A549 (cell line): Measurements from ENCODE around the gene SCYGR1. TPM values are rescaled to one million over a fixed set of nuclear protein-coding genes. Genes with fewer than 3 reads are reported as not detected.
A peak's percentile ranks its signal among the peaks of the same experiment; 100 is the strongest.

Experiments
- ATAC-seq, 2 experiments: fragments of 200-7000 bp in 1 of 2; fragments of >200 bp in 1 of 2; cut with Nextera tagmentation in 1 of 2; cut with Tn5 transposase in 1 of 2; 3 replicates each; pipeline versions ENCODE4 v1.8.0 to v1.9.1; 2018 to 2020; ENCODE audit warnings: mild to moderate bottlenecking in 1 of 2, moderate library complexity in 1 of 2
- CTCF ChIA-PET: fragments of 300-600 bp; sonication (Branson Sonifier 250); formaldehyde crosslinking; extraction: SDS; loops from one replicate; lab custom pipeline; 2021; ENCODE audit warnings: antibody characterized with exemption, inconsistent platforms; lab: Yijun Ruan, JAX
- POLR2A ChIA-PET: fragments of 350-600 bp; formaldehyde crosslinking; extraction: SDS; loops from one replicate; lab custom pipeline; 2021; ENCODE audit warnings: antibody characterized with exemption, inconsistent platforms; lab: Yijun Ruan, JAX
- DNase-seq, 2 experiments: peaks; one replicate each; pipeline versions ENCODE4 v3.0.0 to v3.0.0-alpha.2; 2011 to 2016; ENCODE audit warnings: low read depth in 1 of 2, low spot score in 1 of 2
- FAIRE-seq: peaks from 2 replicates; lab custom pipeline; 2011; peaks lifted over from hg19 to GRCh38; lab: Jason Lieb, UNC
- H3K27ac ChIP-seq, 2 experiments: fragments of >200 bp; sonication (Bioruptor Twin); formaldehyde crosslinking; 3 replicates each; pipeline ENCODE4 v1.5.1; 2016 to 2017
- H3K4me1 ChIP-seq: fragments of >200 bp; sonication (Bioruptor Twin); formaldehyde crosslinking; 3 replicates; pipeline ENCODE4 v1.6.1; 2016
- H3K4me2 ChIP-seq: fragments of >200 bp; sonication (Bioruptor Twin); formaldehyde crosslinking; 3 replicates; pipeline ENCODE4 v1.6.1; 2016
- H3K4me3 ChIP-seq: fragments of >200 bp; sonication (Bioruptor Twin); formaldehyde crosslinking; 3 replicates; pipeline ENCODE4 v1.5.1; 2016
- H3K9me3 ChIP-seq: fragments of >200 bp; sonication (Bioruptor Twin); formaldehyde crosslinking; 3 replicates; pipeline ENCODE4 v1.6.1; 2016
- CTCF ChIP-seq: fragments of >200 bp; sonication (Bioruptor Twin); formaldehyde crosslinking; IDR thresholded peaks from 3 replicates; pipeline ENCODE4 v1.5.1; 2016
- ESRRA ChIP-seq: fragments of 150-350 bp; IDR thresholded peaks from 2 replicates; pipeline ENCODE4 v1.6.1; 2014; ENCODE audit warnings: mild to moderate bottlenecking, low read length, borderline replicate concordance
- FOSL2 ChIP-seq, 2 experiments: fragments of 450-650 bp in 1 of 2; fragments of >200 bp in 1 of 2; sonication (Bioruptor Twin) in 1 of 2; formaldehyde crosslinking; IDR thresholded peaks; 2 replicates each; pipeline versions ENCODE4 v1.5.0 to v1.6.1; 2016 to 2020; ENCODE audit warnings: mild to moderate bottlenecking in 1 of 2, moderate library complexity in 1 of 2
- HDAC2 ChIP-seq: fragments of 200-600 bp; sonication (generic); IDR thresholded peaks from 2 replicates; pipeline ENCODE4 v1.6.1; 2016
- HES2 ChIP-seq: fragments of >200 bp; sonication (Bioruptor Twin); formaldehyde crosslinking; IDR thresholded peaks from 2 replicates; pipeline ENCODE4 v1.6.1; 2016
- HOXB5 ChIP-seq: fragments of 250-450 bp; sonication (Bioruptor Pico); IDR thresholded peaks from 2 replicates; pipeline ENCODE4 v1.5.0; 2020; ENCODE audit warnings: mild to moderate bottlenecking, moderate library complexity
- JUNB ChIP-seq: fragments of >200 bp; sonication (Bioruptor Twin); formaldehyde crosslinking; IDR thresholded peaks from 2 replicates; pipeline ENCODE4 v1.6.1; 2016
- MAFK ChIP-seq: fragments of 450-650 bp; IDR thresholded peaks from 2 replicates; pipeline ENCODE4 v1.6.1; 2014; ENCODE audit not compliant: partially characterized antibody
- NFE2L2 ChIP-seq: fragments of 150-350 bp; conservative IDR thresholded peaks from 2 replicates; pipeline ENCODE4 v1.6.1; 2014; ENCODE audit warnings: low read length
- NR3C1 ChIP-seq: fragments of >200 bp; sonication (Bioruptor Twin); formaldehyde crosslinking; IDR thresholded peaks from 3 replicates; pipeline ENCODE4 v1.6.1; 2017
- PHF8 ChIP-seq: fragments of 200-600 bp; sonication (generic); IDR thresholded peaks from 2 replicates; pipeline ENCODE4 v1.6.1; 2016; ENCODE audit warnings: low read depth, mild to moderate bottlenecking, antibody characterized with exemption, moderate library complexity, borderline replicate concordance
- REST ChIP-seq: fragments of 200-600 bp; sonication (generic); IDR thresholded peaks from 2 replicates; pipeline ENCODE4 v1.6.1; 2016; ENCODE audit warnings: antibody characterized with exemption, mild to moderate bottlenecking, moderate library complexity
- RNF2 ChIP-seq: fragments of 200-600 bp; sonication (generic); IDR thresholded peaks from 2 replicates; pipeline ENCODE4 v1.6.1; 2016; ENCODE audit warnings: low read depth, mild to moderate bottlenecking, antibody characterized with exemption, moderate library complexity, borderline replicate concordance
- SMC3 ChIP-seq: fragments of >200 bp; sonication (Bioruptor Twin); formaldehyde crosslinking; IDR thresholded peaks from 3 replicates; pipeline ENCODE4 v1.6.1; 2018; ENCODE audit warnings: inconsistent platforms
- SREBF2 ChIP-seq: fragments of 450-650 bp; IDR thresholded peaks from 2 replicates; pipeline ENCODE4 v1.6.1; 2014; ENCODE audit warnings: mild to moderate bottlenecking, moderate library complexity
- ZC3H11A ChIP-seq: fragments of 450-650 bp; IDR thresholded peaks from 2 replicates; pipeline ENCODE4 v1.6.1; 2014; ENCODE audit warnings: antibody characterized with exemption, mild to moderate bottlenecking
- ZNF302 ChIP-seq: fragments of 250-450 bp; sonication (Bioruptor Pico); IDR thresholded peaks from 2 replicates; pipeline ENCODE4 v1.9.0; 2021; ENCODE audit warnings: inconsistent platforms, mild to moderate bottlenecking, moderate library complexity
- ZSCAN20 ChIP-seq: fragments of 250-450 bp; sonication (Bioruptor Pico); IDR thresholded peaks from 2 replicates; pipeline ENCODE4 v1.8.0; 2022; ENCODE audit warnings: mild to moderate bottlenecking, moderate library complexity
- WGBS: methylation state at CpG from one replicate; pipeline ENCODE4 v1.1.6; 2017; ENCODE audit errors: missing lambda C conversion rate; 5-methylcytosine and 5-hydroxymethylcytosine counted together
- polyA plus RNA-seq, 4 experiments: library from polyadenylated mRNA; depleted of rRNA in 3 of 4; stranded (reverse); fragments of >200 nt; fragmentation: RNase III in 1 of 4; extraction: RNeasy Plus Mini Kit Qiagen cat#74134 plus additional on column Dnase treatment in 1 of 4; gene quantifications; 2 replicates in 3 of 4; 3 replicates in 1 of 4; pipeline ENCODE4 v1.2.3, GENCODE V29; 2011 to 2017

The SCYGR1 gene
- polyA plus RNA-seq, 2 of the 4 experiments (the other 2 are of a cell fraction) = not detected

- TF ChIP-seq ZC3H11A = no peak
- TF ChIP-seq JUNB = no peak
Measured at GRCh38 chr2:227401550-227401949, 13.8 kb upstream of the SCYGR1 start (continued).

- 0 out of 3 replicates have a peak overlapping the region, but pooled peaks have one; percentile 7 for H3K4me2 ChIP-seq
- peaks cover 53% of the 10 kb centered on the region for H3K4me1 ChIP-seq
- H3K9me3 ChIP-seq = no peaks in the 10 kb centered on the region
- ChIA-PET POLR2A (no interaction called here), CTCF (interaction anchor here (0.9 to 8.4 kb wide), 4 partner anchors 8 to 367 kb away, joined by 3 to 52 read pairs (median 5); partner anchors contain the start of gene AGFG1)
- no peak overlapping the region for H3K4me3 ChIP-seq
- TF ChIP-seq SREBF2 (no peak), CTCF (no peak), NR3C1 (no peak), PHF8 (no peak), ZNF302 (CRISPR knock-in tag) (no peak), HDAC2 (no peak), HES2 (no peak), ESRRA (no peak), ZSCAN20 (CRISPR knock-in tag) (no peak), SMC3 (no peak), REST (no peak)
- 65% methylated on average over 4 of the region's 4 CpGs for WGBS
- FAIRE-seq (no peak), DNase-seq (no peak), ATAC-seq (no peak)
- peak overlapping the region; percentile 53 to 88 for H3K27ac ChIP-seq
Measured at GRCh38 chr2:227398684-227399670, 11.2 kb upstream of the SCYGR1 start.

GRCh38 chr2:227397562-227397961 lies 9.8 kb upstream of the SCYGR1 start:
- peak overlapping the region; percentile 53 to 88 for H3K27ac ChIP-seq
- peaks cover 60% of the 10 kb centered on the region for H3K4me1 ChIP-seq
- TF ChIP-seq RNF2 (no peak), FOSL2 (IDR thresholded peaks at IDR 0.05) (no peak), FOSL2 (CRISPR knock-in tag; IDR thresholded peaks at IDR 0.05) (no peak), NFE2L2 (peak; percentile 51; the same call in 1 of the 2 replicates), HOXB5 (CRISPR knock-in tag) (0 out of 2 replicates have a peak, but pooled peaks have one; percentile 21), MAFK (peak; percentile 61)
- TF ChIP-seq, all 56 proteins: peak for 3
- ChIA-PET CTCF (interaction anchor here (1.0 to 8.4 kb wide), 2 partner anchors 9 to 74 kb away, joined by 3 to 52 read pairs; partner anchors contain the start of gene AGFG1), POLR2A (no interaction called here)
- FAIRE-seq (no peak), DNase-seq (no peak), ATAC-seq (0 out of 6 replicates have a peak, but pooled peaks of 1 of the 2 experiments have one; percentile 32)
- no peak overlapping the region for H3K4me3 ChIP-seq
- no peaks in the 10 kb centered on the region for H3K9me3 ChIP-seq
- WGBS = 67% methylated on average over 4 of the region's 4 CpGs
- H3K4me2 ChIP-seq = no peak overlapping the region
